ENCODE data around the gene DTHD1. TPM values are rescaled to one million over a fixed set of nuclear protein-coding genes. Genes with fewer than 3 reads are reported as not detected.

DTHD1 gene
- total RNA-seq, 1 donor from 2014 or later = not detected

- Histone ChIP-seq H3K9ac (no peak overlapping the region), H3K79me2 (ENCODE audit: low read depth) (no peaks in the 10 kb centered on the region), H3K36me3 (no peaks in the 10 kb centered on the region), H3F3A (ENCODE audit: low read depth) (no peaks in the 10 kb centered on the region), H2AFZ (replicated peaks) (no peak overlapping the region), H3K4me3 (no peak overlapping the region), H3K27me3 (no peaks in the 10 kb centered on the region), H3K4me2 (no peak overlapping the region), H3K27ac (no peak overlapping the region), H3K4me1 (no peaks in the 10 kb centered on the region), H3K9me3 (ENCODE audit: low read depth) (no peaks in the 10 kb centered on the region), H4K20me1 (ENCODE audit: low read depth) (no peaks in the 10 kb centered on the region)
- Mint-ChIP-seq H3K9me3 (no peaks in the 10 kb centered on the region), H3K4me3 (no peak overlapping the region), H3K27ac (no peak overlapping the region), H3K36me3 (no peaks in the 10 kb centered on the region), H3K4me1 (no peaks in the 10 kb centered on the region), H3K27me3 (ENCODE audit: insufficient read depth, low read depth) (peaks cover 2% of the 10 kb centered on the region)
- no peak for TF ChIP-seq CTCF (IDR thresholded peaks at IDR 0.05)
- no peak for TF ChIP-seq EZH2 (IDR thresholded peaks at IDR 0.05)
- no peak for TF ChIP-seq EZH2phosphoT487 (IDR thresholded peaks at IDR 0.05)
- DNase-seq (ENCODE audit: low spot score) = no peak
Measured at GRCh38 chr4:36267486-36268268, 13.7 kb upstream of the DTHD1 start.

- no peak overlapping the region for H3K27ac ChIP-seq
- no peak overlapping the region for H3K4me2 ChIP-seq
- no peak overlapping the region for H3K9ac ChIP-seq
- H3K4me1 ChIP-seq = no peaks in the 10 kb centered on the region
- H4K20me1 ChIP-seq (ENCODE audit: low read depth) = no peaks in the 10 kb centered on the region
- Mint-ChIP-seq H3K4me1 (no peaks in the 10 kb centered on the region), H3K36me3 (no peaks in the 10 kb centered on the region), H3K27ac (no peak overlapping the region), H3K9me3 (no peaks in the 10 kb centered on the region), H3K4me3 (no peak overlapping the region), H3K27me3 (ENCODE audit: insufficient read depth, low read depth) (peaks cover 2% of the 10 kb centered on the region)
- DNase-seq (ENCODE audit: low spot score) = no peak
- TF ChIP-seq EZH2phosphoT487 (IDR thresholded peaks at IDR 0.05) (no peak), CTCF (IDR thresholded peaks at IDR 0.05) (no peak), EZH2 (IDR thresholded peaks at IDR 0.05) (no peak)
- no peak overlapping the region for H3K4me3 ChIP-seq
- H3K36me3 ChIP-seq = no peaks in the 10 kb centered on the region
- H3K27me3 ChIP-seq = no peaks in the 10 kb centered on the region
- no peak overlapping the region for H2AFZ ChIP-seq (replicated peaks)
- H3K79me2 ChIP-seq (ENCODE audit: low read depth) = no peaks in the 10 kb centered on the region
- no peaks in the 10 kb centered on the region for H3K9me3 ChIP-seq (ENCODE audit: low read depth)
- no peaks in the 10 kb centered on the region for H3F3A ChIP-seq (ENCODE audit: low read depth)
Measured at GRCh38 chr4:36269101-36269500, 12.3 kb upstream of the DTHD1 start.

GRCh38 chr4:36269533-36270173 is 11.8 kb upstream of the DTHD1 start:
- Histone ChIP-seq H3K4me2 (no peak overlapping the region), H3K27me3 (no peaks in the 10 kb centered on the region), H3K79me2 (ENCODE audit: low read depth) (no peaks in the 10 kb centered on the region), H3K27ac (no peak overlapping the region), H3K9me3 (ENCODE audit: low read depth) (no peaks in the 10 kb centered on the region), H3K36me3 (no peaks in the 10 kb centered on the region), H2AFZ (replicated peaks) (no peak overlapping the region), H3K9ac (no peak overlapping the region), H3K4me1 (no peaks in the 10 kb centered on the region), H3F3A (ENCODE audit: low read depth) (no peaks in the 10 kb centered on the region), H3K4me3 (no peak overlapping the region), H4K20me1 (ENCODE audit: low read depth) (no peaks in the 10 kb centered on the region)
- DNase-seq (ENCODE audit: low spot score) = no peak
- Mint-ChIP-seq H3K27me3 (ENCODE audit: insufficient read depth, low read depth) (peaks cover 4% of the 10 kb centered on the region), H3K4me1 (no peaks in the 10 kb centered on the region), H3K4me3 (no peak overlapping the region), H3K9me3 (no peaks in the 10 kb centered on the region), H3K27ac (no peak overlapping the region), H3K36me3 (no peaks in the 10 kb centered on the region)
- no peak for TF ChIP-seq EZH2 (IDR thresholded peaks at IDR 0.05)
- no peak for TF ChIP-seq EZH2phosphoT487 (IDR thresholded peaks at IDR 0.05)
- TF ChIP-seq CTCF (IDR thresholded peaks at IDR 0.05) = no peak

Measured in neural progenitor cell (in vitro differentiated cells).